ENCODE data around the gene NPIPB9.
"Not testable (repeated sequence)": the region's sequence is repeated elsewhere in the genome, so short reads cannot be mapped to it uniquely, and the experiment has no call there.

Gene NPIPB9

DNA sequence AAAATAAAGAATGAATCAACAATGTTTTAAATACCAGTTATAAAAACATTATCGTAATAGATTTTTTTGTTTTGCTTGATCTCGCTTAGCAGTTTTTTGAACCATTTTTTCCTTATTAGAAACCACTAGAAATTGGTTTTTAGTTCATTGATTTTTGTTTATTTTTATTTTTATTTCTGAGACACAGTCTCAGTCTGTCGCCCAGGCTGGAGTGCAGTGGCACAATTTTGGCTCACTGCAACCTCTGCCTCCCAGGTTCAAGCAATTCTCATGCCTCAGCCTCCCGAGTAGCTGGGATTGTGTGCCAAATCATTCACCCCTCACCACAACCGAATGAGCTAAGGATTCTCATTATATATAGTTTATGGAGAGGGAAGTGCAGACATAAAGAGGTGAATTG lies at the start of gene NPIPB9:
Gene NPIPB9, plus strand, starts transcription at position 301 of the 400 bp plus-strand sequence.
- not testable (repeated sequence) for H3K27ac Mint-ChIP-seq; H3K36me3 Mint-ChIP-seq (ENCODE audit: low read depth); H3K27me3 Mint-ChIP-seq; H3K9me3 Mint-ChIP-seq; H3K4me3 Mint-ChIP-seq; H3K4me1 Mint-ChIP-seq (ENCODE audit: low read depth)

GRCh38 chr16:28704246-28704645 lies 47.3 kb upstream of the NPIPB9 start:
- H3K9me3 Mint-ChIP-seq; H3K27me3 Mint-ChIP-seq; H3K4me1 Mint-ChIP-seq (ENCODE audit: low read depth); H3K4me3 Mint-ChIP-seq; H3K36me3 Mint-ChIP-seq (ENCODE audit: low read depth); H3K27ac Mint-ChIP-seq: not testable (repeated sequence)

DNA sequence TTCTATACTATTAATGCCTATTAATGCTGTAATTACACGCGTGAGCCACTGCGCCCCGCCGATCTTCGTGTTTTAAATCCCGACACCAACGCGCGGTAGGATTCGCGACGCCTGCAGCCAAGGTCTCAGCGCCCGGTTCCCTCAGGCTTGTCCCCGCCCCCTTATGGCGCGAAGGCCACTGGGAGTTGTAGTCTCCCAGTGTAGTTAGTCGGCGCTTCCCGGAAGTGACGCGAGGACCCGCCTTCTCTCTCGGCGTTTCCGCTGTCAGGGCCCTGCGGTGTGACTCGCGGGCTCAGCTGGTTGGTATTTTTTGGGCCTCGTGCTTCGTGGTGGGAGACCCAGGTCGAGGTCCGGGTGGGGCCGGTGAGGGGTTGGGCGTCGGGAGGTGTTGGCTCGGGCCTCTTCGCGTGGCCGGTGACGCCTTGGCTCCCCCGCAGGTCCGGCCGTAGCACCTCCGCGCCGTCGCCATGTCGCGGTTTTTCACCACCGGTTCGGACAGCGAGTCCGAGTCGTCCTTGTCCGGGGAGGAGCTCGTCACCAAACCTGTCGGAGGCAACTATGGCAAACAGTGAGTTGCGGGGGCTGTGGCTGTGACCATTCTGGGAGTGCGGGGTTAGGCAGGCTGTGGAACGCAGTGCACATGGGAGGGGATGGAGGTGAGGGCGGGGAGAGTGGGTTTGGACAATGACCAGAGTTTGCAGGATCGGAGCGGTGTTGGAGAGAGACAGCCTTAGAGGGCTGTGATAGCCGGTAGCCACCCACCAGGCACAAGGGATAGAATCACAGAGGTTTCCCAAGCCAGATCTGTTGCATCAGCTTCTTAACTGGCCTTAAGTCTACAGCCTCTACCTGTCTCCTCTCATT lies 40.1 kb upstream of the NPIPB9 start, which contains the start of gene EIF3C:
Gene EIF3C, plus strand, starts transcription at position 245 of the 864 bp plus-strand sequence. Its CDS starts 223 bp downstream, at position 468.
- not testable (repeated sequence) for H3K4me1 Mint-ChIP-seq (ENCODE audit: low read depth); H3K27me3 Mint-ChIP-seq; H3K27ac Mint-ChIP-seq; H3K4me3 Mint-ChIP-seq; H3K36me3 Mint-ChIP-seq (ENCODE audit: low read depth); H3K9me3 Mint-ChIP-seq

- not testable (repeated sequence) for H3K9me3 Mint-ChIP-seq; H3K27ac Mint-ChIP-seq; H3K36me3 Mint-ChIP-seq (ENCODE audit: low read depth); H3K4me3 Mint-ChIP-seq; H3K4me1 Mint-ChIP-seq (ENCODE audit: low read depth); H3K27me3 Mint-ChIP-seq
Measured at GRCh38 chr16:28722852-28723650, 28.5 kb upstream of the NPIPB9 start.

- H3K27ac Mint-ChIP-seq; H3K4me3 Mint-ChIP-seq; H3K36me3 Mint-ChIP-seq (ENCODE audit: low read depth); H3K4me1 Mint-ChIP-seq (ENCODE audit: low read depth); H3K9me3 Mint-ChIP-seq; H3K27me3 Mint-ChIP-seq: not testable (repeated sequence)
Measured at GRCh38 chr16:28731253-28731652, 20.3 kb upstream of the NPIPB9 start.

DNA sequence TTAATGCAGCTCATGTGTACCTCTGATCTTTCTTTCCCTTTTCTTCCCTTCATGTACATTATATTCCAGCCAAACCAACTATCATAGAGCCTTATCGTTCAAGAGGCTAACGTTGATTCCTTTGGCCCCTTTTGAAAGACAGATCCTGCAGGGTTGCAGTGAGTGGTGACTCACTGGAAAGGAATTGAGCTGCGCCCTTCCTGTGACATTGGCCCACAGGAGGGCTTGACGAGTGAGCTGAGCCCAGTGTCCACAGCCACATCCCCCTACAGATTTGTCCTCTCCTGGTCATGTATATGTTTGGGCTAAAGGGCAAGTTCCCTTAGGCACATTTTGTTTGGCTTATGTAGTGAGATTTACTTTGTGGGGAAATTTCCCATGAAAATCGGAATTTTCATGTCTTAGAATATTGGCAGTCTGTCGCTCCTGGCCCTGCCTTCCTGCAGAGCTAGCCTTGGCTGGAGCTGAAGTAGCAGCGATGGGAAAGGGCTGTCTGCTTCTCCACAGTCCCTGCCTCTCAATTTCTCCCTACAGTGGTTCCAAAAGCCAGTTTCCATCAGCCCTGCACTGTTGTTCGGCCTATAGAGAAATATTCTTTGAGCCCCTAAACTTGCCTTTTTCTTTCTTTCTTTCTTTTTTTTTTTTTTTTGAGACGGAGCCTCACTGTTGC lies 19.0 kb upstream of the NPIPB9 start:
- not testable (repeated sequence) for H3K36me3 Mint-ChIP-seq (ENCODE audit: low read depth); H3K4me1 Mint-ChIP-seq (ENCODE audit: low read depth); H3K4me3 Mint-ChIP-seq; H3K27ac Mint-ChIP-seq; H3K27me3 Mint-ChIP-seq; H3K9me3 Mint-ChIP-seq

GRCh38 chr16:28739787-28740186 lies 11.8 kb upstream of the NPIPB9 start:
- not testable (repeated sequence) for H3K27me3 Mint-ChIP-seq, H3K27ac Mint-ChIP-seq, H3K4me3 Mint-ChIP-seq

GRCh38 chr16:28740631-28741030 lies 11.0 kb upstream of the NPIPB9 start:
- H3K27ac Mint-ChIP-seq; H3K36me3 Mint-ChIP-seq (ENCODE audit: low read depth); H3K4me3 Mint-ChIP-seq; H3K9me3 Mint-ChIP-seq; H3K4me1 Mint-ChIP-seq (ENCODE audit: low read depth); H3K27me3 Mint-ChIP-seq: not testable (repeated sequence)

More at GRCh38 chr16:28739787-28740186, 11.8 kb upstream of the NPIPB9 start:
- not testable (repeated sequence) for H3K4me1 Mint-ChIP-seq (ENCODE audit: low read depth); H3K36me3 Mint-ChIP-seq (ENCODE audit: low read depth); H3K9me3 Mint-ChIP-seq

DNA sequence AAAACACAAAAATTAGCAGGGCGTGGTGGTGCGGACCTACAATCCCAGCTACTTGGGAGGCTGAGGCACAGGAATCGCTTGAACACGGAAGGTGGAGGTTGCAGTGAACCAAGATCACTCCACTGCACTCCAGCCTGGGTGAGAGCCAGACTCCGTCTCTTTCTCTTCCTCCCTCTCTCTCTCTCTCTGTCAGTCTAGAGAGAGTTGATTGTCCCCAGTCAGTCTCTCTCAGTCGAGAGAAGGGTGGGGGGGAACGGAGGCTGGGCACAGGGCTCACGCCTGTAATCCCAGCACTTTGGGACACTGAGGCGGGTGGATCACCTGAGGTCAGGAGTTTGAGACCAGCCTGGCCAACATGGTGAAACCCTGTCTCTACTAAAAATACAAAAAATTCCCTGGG lies 10.3 kb upstream of the NPIPB9 start:
- not testable (repeated sequence) for H3K4me3 Mint-ChIP-seq; H3K9me3 Mint-ChIP-seq; H3K4me1 Mint-ChIP-seq (ENCODE audit: low read depth)

DNA sequence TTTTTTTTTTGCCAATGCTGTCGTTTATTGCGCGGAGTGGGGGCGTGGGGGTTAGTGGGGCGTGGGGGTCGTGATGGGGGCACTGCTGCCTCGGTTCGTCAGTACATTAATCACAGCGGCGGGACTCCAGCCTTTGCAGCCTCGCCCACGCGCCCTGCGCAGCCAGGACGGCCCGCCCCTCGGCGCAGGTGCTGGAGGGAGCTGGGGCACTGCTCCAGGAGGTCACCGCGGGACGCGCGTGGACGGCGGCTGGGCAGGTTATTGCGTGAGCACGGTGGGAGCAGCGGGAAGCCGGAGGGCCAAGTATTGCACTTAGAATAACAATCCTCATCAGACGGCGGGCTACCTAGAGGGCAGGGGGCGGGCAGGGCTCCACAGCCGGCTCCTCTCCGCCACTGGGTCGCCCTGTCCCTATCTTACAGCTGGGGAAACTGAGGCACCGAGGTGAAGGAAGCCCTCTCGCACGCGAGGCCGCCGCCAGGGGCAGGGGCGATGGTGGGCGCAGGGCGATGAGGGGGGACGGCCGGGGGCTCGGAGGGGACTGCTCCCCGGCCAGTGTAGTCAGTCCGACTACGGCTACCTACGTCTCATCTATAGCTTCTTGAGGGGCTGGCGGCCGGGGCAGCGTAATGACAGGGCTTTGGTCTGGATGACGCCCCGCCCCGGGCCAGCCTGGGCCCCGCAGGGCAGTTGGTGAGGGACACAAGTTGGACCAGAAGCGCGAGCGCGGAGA lies 4.8 kb upstream of the NPIPB9 start:
- not testable (repeated sequence) for H3K9me3 Mint-ChIP-seq; H3K36me3 Mint-ChIP-seq (ENCODE audit: low read depth); H3K4me1 Mint-ChIP-seq (ENCODE audit: low read depth); H3K27ac Mint-ChIP-seq; H3K4me3 Mint-ChIP-seq; H3K27me3 Mint-ChIP-seq

More for the DNA sequence above, 10.3 kb upstream of the NPIPB9 start:
- not testable (repeated sequence) for H3K36me3 Mint-ChIP-seq (ENCODE audit: low read depth); H3K27ac Mint-ChIP-seq; H3K27me3 Mint-ChIP-seq

GRCh38 chr16:28749997-28750465 lies 1.6 kb upstream of the NPIPB9 start:
- not testable (repeated sequence) for H3K27me3 Mint-ChIP-seq; H3K27ac Mint-ChIP-seq; H3K9me3 Mint-ChIP-seq; H3K4me1 Mint-ChIP-seq (ENCODE audit: low read depth); H3K36me3 Mint-ChIP-seq (ENCODE audit: low read depth); H3K4me3 Mint-ChIP-seq

DNA sequence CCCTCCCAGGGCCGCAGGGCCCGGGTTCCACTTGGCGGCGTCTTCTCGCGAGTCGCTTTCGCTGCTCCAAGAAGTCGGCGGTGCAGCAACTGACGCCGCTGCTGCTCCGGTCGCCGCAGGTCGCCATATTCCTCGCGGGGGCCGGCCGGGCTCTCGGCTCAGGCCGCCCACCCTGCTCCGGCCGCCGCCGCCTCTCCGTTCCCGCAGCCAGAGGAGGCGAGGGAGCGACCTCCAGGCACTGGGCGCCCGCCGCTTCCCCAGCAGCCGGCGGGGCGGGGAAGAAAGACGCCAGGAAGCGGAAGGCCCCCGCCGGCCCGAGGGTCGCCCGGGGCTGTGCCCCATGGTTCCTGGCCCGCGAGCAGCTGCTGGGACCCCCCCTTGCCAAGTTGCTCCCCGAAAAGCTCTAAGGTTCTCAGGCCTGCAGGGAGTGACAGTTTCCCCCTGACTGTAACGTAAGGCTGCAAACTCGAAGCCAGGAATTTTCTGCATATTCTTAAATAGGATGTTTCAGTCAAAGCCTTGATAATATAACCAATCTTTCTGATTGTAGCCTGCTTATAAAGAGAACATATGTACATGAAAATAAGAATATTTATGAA lies 1.0 kb upstream of the NPIPB9 start:
- not testable (repeated sequence) for H3K36me3 Mint-ChIP-seq (ENCODE audit: low read depth); H3K4me3 Mint-ChIP-seq; H3K9me3 Mint-ChIP-seq; H3K27me3 Mint-ChIP-seq; H3K4me1 Mint-ChIP-seq (ENCODE audit: low read depth); H3K27ac Mint-ChIP-seq

DNA sequence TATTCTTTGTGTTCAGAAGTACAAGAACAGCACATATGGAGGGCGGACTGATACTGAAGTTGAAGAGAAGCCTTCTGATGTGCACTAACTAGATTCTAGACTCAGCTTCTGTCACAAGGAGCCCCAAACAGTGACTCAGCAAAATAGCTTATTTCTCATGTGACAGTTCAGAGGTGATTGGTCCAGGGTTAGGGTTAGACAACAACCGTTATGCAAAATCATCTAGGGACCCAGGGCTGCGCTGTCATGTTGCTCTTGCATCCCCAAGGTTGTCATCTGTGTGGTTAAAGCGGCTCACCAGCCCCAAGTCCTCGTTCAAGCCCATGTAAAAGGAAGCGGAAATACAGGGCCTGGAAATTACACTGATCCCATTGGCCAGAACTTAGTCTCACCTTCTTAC lies 30.1 kb downstream of the NPIPB9 start:
- not testable (repeated sequence) for H3K27ac Mint-ChIP-seq; H3K4me3 Mint-ChIP-seq; H3K36me3 Mint-ChIP-seq (ENCODE audit: low read depth); H3K9me3 Mint-ChIP-seq; H3K4me1 Mint-ChIP-seq (ENCODE audit: low read depth); H3K27me3 Mint-ChIP-seq

- not testable (repeated sequence) for H3K9me3 Mint-ChIP-seq; H3K27ac Mint-ChIP-seq; H3K27me3 Mint-ChIP-seq; H3K4me1 Mint-ChIP-seq (ENCODE audit: low read depth); H3K4me3 Mint-ChIP-seq; H3K36me3 Mint-ChIP-seq (ENCODE audit: low read depth)
Measured at GRCh38 chr16:28782357-28782756, 30.8 kb downstream of the NPIPB9 start.
